Measurements from ENCODE around the gene POMGNT1.
"Not testable (repeated sequence)": the region's sequence is repeated elsewhere in the genome, so short reads cannot be mapped to it uniquely, and the experiment has no call there.

The POMGNT1 gene

DNA sequence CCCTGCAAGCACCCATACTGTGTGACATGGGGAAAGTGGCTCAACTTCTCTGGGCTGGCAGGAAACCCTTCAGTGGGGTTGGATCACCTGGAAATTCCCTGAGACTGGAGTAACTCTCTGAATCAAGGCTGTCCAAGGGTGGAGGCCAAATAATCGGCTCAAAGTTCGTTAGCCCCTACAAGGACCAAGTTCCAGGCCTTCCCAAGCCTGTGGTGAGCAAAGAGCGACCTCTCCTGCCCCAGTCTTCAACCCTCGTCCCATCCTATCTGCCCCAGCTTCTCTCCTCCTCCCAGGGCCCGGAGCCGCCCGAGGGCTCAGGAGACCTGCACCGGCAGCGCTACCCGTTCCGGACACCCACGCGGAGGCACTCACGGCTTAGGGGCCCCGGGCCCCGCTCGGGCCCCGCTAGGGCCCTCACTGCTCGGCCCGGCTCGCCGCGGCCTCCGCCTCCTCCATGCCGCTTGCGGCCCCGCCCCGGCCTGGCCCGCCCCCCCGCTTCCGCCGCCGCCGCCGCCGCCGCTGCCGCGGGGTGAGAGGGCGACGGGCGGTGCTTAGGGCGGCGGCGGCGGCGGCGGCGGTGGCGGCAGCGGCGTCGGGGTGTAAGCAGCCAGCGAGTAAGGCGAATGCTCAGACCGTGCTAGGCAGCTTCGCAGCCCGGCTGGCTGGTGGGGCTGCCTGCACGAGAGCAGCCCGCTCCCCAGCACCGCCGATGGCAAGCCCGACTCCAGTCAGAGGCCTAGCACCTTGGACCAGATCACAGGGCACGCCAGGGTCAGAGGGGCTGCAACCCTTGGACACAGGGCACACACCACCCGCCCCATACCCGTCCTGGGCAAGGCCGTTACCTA is at the start of gene POMGNT1:
Gene POMGNT1 (minus strand): TSS at position 471 of the 848 bp plus-strand sequence. CDS start 613 bp downstream, outside the sequence.
- peak; percentile 68 to 80 for DNase-seq

- peak; percentile 95 to 96 for DNase-seq
Measured at GRCh38 chr1:46247436-46248121, 49.3 kb upstream of the POMGNT1 start, which contains the start of gene RAD54L. Gene RAD54L (plus strand): TSS chr1:46247763. CDS start chr1:46248406, 643 bp downstream.

- DNase-seq, result peak; percentile 45 to 67
Measured at GRCh38 chr1:46246548-46247435, 48.6 kb upstream of the POMGNT1 start.

DNA sequence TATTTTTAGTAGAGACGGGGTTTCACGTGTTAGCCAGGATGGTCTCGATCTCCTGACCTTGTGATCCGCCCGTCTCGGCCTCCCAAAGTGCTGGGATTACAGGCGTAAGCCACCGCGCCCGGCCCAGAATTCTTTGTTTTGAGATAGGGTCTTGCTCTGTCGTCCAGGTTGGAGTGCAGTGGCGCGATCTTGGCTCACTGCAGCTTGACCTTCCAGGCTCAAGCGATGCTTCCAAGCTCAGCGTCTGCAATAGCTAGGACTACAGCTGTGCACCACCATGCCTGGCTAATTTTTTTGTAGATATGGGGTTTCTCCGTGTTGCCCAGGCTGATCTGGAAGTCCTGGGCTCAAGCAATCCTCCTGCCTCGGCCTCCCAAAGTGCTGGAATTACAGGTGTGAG is 47.9 kb upstream of the POMGNT1 start:
- DNase-seq, result not testable (repeated sequence)

DNA sequence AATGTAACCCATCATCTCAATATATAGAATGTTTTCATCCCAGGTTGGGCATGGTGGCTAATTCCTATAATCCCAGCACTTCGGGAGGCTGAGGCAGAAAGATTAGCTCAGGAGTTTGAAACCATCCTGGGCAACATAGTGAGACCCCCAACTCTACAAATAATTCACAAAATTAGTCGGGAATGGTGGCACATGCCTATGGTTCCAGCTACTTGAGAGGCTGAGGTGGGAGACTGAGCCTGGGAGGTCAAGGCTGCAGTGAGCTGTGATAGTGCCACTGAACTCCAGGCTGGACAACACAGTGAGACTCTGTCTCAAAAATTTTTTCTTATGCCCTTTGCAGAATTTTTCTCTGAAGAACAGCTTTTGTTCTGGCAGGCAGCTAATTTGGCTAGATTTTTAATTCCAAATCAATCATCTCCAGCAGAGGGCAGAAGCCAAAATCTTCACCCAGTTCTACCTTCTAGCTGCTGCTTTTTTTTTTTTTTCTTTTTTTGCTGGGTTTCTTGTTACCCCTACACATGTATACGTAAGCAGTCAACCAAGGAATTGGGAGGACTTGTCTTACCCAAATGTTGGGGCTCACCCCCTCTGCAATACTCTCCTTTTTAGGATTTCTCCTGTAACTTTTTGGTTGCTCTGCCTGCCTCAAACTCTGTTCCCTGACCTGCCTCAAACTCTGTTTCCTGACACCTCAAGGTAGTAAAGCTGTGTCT is 46.6 kb upstream of the POMGNT1 start:
- DNase-seq, result no peak

GRCh38 chr1:46243831-46244230 is 45.6 kb upstream of the POMGNT1 start:
- DNase-seq, result not testable (repeated sequence)

- no peak for DNase-seq
Measured at GRCh38 chr1:46242918-46243317, 44.7 kb upstream of the POMGNT1 start.

- DNase-seq, result not testable (repeated sequence)
Measured at GRCh38 chr1:46241733-46242132, 43.5 kb upstream of the POMGNT1 start.

DNA sequence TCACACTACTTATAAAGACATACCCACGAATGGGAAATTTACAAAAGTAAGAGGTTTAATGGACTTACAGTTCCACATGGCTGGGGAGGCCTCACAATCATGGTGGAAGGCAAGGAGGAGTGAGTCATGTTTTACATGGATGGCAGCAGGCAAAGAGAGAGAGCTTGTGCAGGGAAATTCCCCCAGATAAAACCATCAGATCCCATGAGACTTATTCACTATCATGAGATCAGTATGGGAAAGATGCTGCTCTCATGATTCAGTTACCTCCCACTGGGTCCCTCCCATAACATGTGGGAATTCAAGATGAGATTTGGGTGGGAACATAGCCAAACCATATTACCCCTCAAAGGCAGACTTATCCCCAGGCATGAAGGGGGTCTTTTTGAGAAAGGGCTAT is 40.6 kb upstream of the POMGNT1 start:
- not testable (repeated sequence) for DNase-seq

DNA sequence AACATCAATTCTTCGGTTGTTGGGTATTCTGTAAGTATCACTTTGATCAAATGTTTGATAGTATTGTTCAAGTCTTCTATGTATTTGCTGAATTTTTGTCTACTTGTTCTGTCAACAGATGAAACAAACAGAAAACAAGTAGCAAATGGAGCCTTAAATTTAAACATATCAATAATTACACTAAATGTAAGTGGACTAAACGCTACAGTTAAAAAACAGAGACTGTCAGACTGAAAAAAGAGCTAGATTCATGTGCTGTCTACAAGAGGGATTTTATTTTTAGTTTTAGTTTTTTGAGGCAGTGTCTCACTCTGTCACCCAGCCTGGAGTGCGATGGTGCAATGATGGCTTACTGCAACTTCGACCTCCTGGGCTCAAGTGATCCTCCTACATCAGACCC is 38.6 kb upstream of the POMGNT1 start:
- DNase-seq, result no peak

DNA sequence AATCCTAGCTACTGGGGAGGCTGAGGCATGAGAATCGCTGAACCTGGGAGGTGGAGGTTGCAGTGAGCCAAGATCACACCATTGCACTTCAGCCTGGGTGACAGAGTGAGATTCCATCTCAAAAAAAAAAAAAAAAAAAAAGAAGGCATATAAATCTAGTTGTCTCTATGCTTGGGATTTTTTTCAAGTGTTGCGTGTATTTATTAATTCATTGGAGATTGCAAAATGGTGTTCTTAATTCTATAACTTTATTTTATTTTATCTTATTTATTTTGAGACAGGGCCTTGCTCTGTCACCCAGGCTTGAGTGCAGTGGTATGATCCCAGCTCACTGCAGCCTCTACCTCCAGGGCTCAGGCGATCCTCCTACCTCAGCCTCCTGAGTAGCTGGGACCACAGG is 33.0 kb upstream of the POMGNT1 start:
- DNase-seq, result not testable (repeated sequence)

- DNase-seq, result no peak
Measured at GRCh38 chr1:46224966-46225365, 26.7 kb upstream of the POMGNT1 start.

DNA sequence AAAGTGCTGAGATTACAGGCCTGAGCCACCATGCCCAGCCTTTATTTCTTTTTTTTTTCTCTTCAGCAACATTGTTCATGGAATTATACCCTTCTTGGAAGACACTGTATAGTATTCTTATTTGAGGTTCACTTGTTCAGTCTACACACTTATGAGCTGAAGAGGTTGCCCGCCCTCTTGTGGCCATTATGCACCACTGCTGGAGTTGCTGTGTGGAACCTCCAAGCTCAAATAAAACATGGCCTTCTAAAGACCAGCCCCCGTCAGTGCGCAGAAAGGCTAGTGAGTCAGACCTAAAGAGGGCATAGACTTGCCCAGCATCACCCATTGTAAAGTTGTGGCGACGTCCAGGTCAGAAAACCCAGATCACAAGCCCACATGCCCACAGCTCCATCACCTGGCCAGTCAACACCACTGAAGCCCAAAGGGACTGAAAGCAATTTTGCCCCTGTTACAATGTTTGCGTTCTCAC is 25.3 kb upstream of the POMGNT1 start:
- peak; percentile 38 to 52 for DNase-seq

GRCh38 chr1:46223055-46223454 is 24.8 kb upstream of the POMGNT1 start:
- DNase-seq, result not testable (repeated sequence)

GRCh38 chr1:46221749-46222148 is 23.5 kb upstream of the POMGNT1 start:
- no peak for DNase-seq

- no peak for DNase-seq
Measured at GRCh38 chr1:46220808-46221207, 22.6 kb upstream of the POMGNT1 start.

- DNase-seq, result no peak
Measured at GRCh38 chr1:46219551-46220520, 21.6 kb upstream of the POMGNT1 start.

GRCh38 chr1:46218443-46218842 is 20.2 kb upstream of the POMGNT1 start:
- DNase-seq, result no peak

DNA sequence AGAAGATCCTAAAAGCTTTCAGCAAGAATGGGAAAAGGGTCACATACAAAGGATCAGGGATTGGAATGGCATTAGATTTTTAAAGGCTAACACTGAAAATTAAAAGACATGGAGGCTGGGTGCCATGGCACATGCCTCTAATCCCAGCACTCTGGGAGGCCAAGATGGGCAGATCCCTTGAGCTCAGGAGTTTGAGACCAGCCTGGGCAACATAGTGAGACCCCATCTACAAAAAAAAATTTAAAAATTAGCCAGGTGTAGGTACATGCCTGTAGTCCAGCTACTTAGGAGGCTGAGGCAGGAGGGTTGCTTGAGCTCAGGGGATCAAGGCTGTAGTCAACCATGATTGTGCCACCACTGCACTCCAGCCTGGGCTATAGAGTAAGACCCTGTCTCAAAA is 17.3 kb upstream of the POMGNT1 start:
- DNase-seq, result no peak

GRCh38 chr1:46211051-46211450 is 12.8 kb upstream of the POMGNT1 start:
- DNase-seq, result no peak

GRCh38 chr1:46210561-46210960 is 12.3 kb upstream of the POMGNT1 start:
- no peak for DNase-seq

All from stimulated activated CD4-positive, alpha-beta T cell treated with anti-CD3 and anti-CD28 coated beads, Interleukin-4, amount 100 ng/mL, for 4 hours (primary cell).